ENCODE results near the gene PLB1. TPM values are rescaled to one million over a fixed set of nuclear protein-coding genes. Genes with fewer than 3 reads are reported as not detected.

The PLB1 gene
- total RNA-seq, 2 experiments from 2014 or later, result 0.25 to 0.50 TPM

- peaks cover 4% of the 10 kb centered on the region for H3K4me1 Mint-ChIP-seq (ENCODE audit: low read depth)
Measured at GRCh38 chr2:28484835-28485234, 11.0 kb upstream of the PLB1 start.

DNA sequence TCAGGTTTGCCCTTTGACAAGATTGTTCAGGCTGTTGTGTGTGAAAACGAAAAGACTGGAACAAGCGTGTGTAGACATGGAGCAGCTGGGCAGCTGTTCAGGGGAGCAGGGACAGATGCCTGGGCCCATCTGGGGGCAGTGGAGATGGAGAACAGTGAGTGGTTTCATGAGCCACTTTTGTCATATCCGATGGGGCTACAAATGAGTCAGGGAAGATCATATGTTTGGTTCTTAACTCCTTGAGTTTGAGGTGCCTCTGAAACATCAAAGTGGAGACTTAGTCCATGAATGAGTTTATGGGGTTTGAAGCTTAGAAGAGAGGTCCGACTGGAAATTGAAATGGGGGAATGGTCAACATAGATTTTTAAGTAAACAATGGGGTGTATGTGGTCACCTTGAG lies 9.3 kb upstream of the PLB1 start:
- Mint-ChIP-seq H3K9me3 (peaks cover 6% of the 10 kb centered on the region), H3K4me1 (ENCODE audit: low read depth) (no peaks in the 10 kb centered on the region), H3K4me3 (no peak overlapping the region), H3K27ac (no peak overlapping the region), H3K36me3 (ENCODE audit: low read depth) (no peaks in the 10 kb centered on the region), H3K27me3 (no peaks in the 10 kb centered on the region)
- POLR2A ChIA-PET, result no interaction called here
- DNase-seq (no peak), ATAC-seq (no peak)
- intact Hi-C loops (cut with micrococcal nuclease), result no loop called here
- CTCF ChIA-PET, result no interaction called here
- TF ChIP-seq, protein P1, sequence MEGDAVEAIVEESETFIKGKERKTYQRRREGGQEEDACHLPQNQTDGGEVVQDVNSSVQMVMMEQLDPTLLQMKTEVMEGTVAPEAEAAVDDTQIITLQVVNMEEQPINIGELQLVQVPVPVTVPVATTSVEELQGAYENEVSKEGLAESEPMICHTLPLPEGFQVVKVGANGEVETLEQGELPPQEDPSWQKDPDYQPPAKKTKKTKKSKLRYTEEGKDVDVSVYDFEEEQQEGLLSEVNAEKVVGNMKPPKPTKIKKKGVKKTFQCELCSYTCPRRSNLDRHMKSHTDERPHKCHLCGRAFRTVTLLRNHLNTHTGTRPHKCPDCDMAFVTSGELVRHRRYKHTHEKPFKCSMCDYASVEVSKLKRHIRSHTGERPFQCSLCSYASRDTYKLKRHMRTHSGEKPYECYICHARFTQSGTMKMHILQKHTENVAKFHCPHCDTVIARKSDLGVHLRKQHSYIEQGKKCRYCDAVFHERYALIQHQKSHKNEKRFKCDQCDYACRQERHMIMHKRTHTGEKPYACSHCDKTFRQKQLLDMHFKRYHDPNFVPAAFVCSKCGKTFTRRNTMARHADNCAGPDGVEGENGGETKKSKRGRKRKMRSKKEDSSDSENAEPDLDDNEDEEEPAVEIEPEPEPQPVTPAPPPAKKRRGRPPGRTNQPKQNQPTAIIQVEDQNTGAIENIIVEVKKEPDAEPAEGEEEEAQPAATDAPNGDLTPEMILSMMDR (IDR thresholded peaks at IDR 0.05), result no peak

More at GRCh38 chr2:28484835-28485234, 11.0 kb upstream of the PLB1 start:
- ChIA-PET POLR2A (interaction anchor here (1.0 kb wide), 1 partner anchor 10 kb away, joined by 3 read pairs; no protein-coding TSS in a partner anchor), CTCF (no interaction called here)
- Mint-ChIP-seq H3K9me3 (peaks cover 10% of the 10 kb centered on the region), H3K36me3 (ENCODE audit: low read depth) (no peaks in the 10 kb centered on the region), H3K27ac (no peak overlapping the region), H3K27me3 (no peaks in the 10 kb centered on the region), H3K4me3 (no peak overlapping the region)
- ATAC-seq (no peak), DNase-seq (no peak)
- TF ChIP-seq, protein P1 (IDR thresholded peaks at IDR 0.05), result no peak
- intact Hi-C loops (cut with micrococcal nuclease), result no loop called here

DNA sequence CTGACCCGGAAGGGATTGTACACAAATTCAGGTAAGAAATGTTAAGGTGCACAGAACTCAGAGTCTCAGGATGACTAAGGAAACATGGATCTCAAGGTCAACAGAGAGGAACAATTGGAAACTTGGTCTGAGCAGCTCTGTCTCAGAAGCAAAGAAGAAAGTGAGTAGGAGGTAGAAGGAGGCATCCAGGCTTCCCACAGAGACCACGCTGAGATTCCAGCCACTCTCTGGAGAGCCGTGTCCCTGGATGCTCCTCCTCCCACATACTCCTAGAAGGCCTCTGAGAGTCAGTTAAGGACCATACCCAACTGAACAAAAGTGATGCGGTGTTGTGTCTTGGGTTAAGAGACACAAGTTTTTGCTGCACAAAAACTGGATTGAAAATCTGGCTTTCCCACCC lies 8.6 kb upstream of the PLB1 start:
- H3K4me1 Mint-ChIP-seq (ENCODE audit: low read depth), result no peaks in the 10 kb centered on the region
- TF ChIP-seq, protein P1 (IDR thresholded peaks at IDR 0.05), result no peak
- DNase-seq, result no peak
- peaks cover 6% of the 10 kb centered on the region for H3K9me3 Mint-ChIP-seq
- CTCF ChIA-PET, result no interaction called here
- H3K27me3 Mint-ChIP-seq, result no peaks in the 10 kb centered on the region
- intact Hi-C loops (cut with micrococcal nuclease), result no loop called here
- no peak overlapping the region for H3K4me3 Mint-ChIP-seq
- POLR2A ChIA-PET, result no interaction called here
- no peak overlapping the region for H3K27ac Mint-ChIP-seq
- no peak for ATAC-seq
- H3K36me3 Mint-ChIP-seq (ENCODE audit: low read depth), result no peaks in the 10 kb centered on the region

DNA sequence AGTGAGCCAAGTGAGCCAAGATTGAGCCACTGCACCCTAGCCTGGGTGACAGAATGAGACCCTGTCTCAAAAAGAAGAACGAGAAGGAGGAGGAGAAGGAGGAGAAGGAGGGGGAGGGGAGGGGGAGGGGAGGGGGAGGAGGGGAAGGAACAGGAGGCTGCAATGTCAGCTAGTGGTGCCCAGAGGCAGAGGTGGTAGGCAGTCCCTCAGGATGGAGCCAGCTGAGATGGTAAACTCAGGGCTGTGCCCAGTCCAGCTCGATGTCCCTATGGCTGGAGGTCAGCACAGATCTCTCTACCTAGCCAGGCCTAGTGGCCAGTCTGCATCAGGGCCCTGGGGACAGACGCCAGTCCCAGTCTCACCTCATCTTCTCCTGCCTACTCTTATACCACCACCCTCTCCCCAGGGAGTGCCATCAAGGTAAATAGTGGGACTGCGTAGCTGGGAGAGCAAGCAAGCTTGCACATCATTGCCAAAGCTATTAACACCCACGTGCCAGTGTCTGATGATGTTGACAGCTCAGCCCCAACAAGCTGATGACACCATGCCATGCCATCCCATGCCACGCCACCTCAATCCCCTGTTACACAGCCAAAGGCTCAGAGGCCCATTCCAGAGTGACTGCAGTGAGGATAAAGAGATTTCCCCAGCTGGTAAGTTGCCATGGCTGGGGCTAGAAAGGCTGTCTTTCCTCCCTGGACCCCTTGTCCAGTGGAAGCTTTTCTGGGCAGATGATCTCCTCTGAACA lies 7.6 kb upstream of the PLB1 start:
- no peaks in the 10 kb centered on the region for H3K36me3 Mint-ChIP-seq (ENCODE audit: low read depth)
- H3K4me1 Mint-ChIP-seq (ENCODE audit: low read depth), result no peaks in the 10 kb centered on the region
- DNase-seq, result no peak
- CTCF ChIA-PET, result no interaction called here
- TF ChIP-seq, protein P1 (IDR thresholded peaks at IDR 0.05), result no peak
- no peak overlapping the region for H3K27ac Mint-ChIP-seq
- no peak for ATAC-seq
- intact Hi-C loops (cut with micrococcal nuclease), result no loop called here
- H3K27me3 Mint-ChIP-seq, result no peaks in the 10 kb centered on the region
- POLR2A ChIA-PET, result no interaction called here
- peaks cover 3% of the 10 kb centered on the region for H3K9me3 Mint-ChIP-seq
- no peak overlapping the region for H3K4me3 Mint-ChIP-seq

GRCh38 chr2:28488858-28489575 lies 6.8 kb upstream of the PLB1 start:
- H3K4me1 Mint-ChIP-seq (ENCODE audit: low read depth), result no peaks in the 10 kb centered on the region
- no peak overlapping the region for H3K4me3 Mint-ChIP-seq
- H3K9me3 Mint-ChIP-seq, result no peaks in the 10 kb centered on the region
- H3K36me3 Mint-ChIP-seq (ENCODE audit: low read depth), result no peaks in the 10 kb centered on the region
- POLR2A ChIA-PET, result no interaction called here
- H3K27ac Mint-ChIP-seq, result no peak overlapping the region
- CTCF ChIA-PET, result no interaction called here
- TF ChIP-seq, protein P1 (IDR thresholded peaks at IDR 0.05), result no peak
- intact Hi-C loops (cut with micrococcal nuclease), result no loop called here
- ATAC-seq (no peak), DNase-seq (no peak)
- no peaks in the 10 kb centered on the region for H3K27me3 Mint-ChIP-seq
